ENCODE measurements around the gene MCM8. TPM values are rescaled to one million over a fixed set of nuclear protein-coding genes. Genes with fewer than 3 reads are reported as not detected.

The MCM8 gene
- total RNA-seq, 1 experiment from 2014 or later: 28.0 TPM

GRCh38 chr20:5932796-5933195, 17.7 kb upstream of the MCM8 start:
- Mint-ChIP-seq H3K27me3 (ENCODE audit: low read depth) (peaks cover 8% of the 10 kb centered on the region), H3K4me3 (no peak overlapping the region), H3K9me3 (no peaks in the 10 kb centered on the region), H3K4me1 (no peaks in the 10 kb centered on the region), H3K36me3 (peaks cover 2% of the 10 kb centered on the region; the same call in 1 of the 2 replicates), H3K27ac (no peak overlapping the region)
- ATAC-seq: no peak
- TF ChIP-seq USF1 (CRISPR knock-in tag; IDR thresholded peaks at IDR 0.05) (no peak), ESRRA (CRISPR knock-in tag; IDR thresholded peaks at IDR 0.05; ENCODE audit: borderline replicate concordance) (no peak), ZNF281 (CRISPR knock-in tag; IDR thresholded peaks at IDR 0.05) (no peak), ZNF263 (CRISPR knock-in tag; IDR thresholded peaks at IDR 0.05; ENCODE audit: low read depth) (no peak), ZNF423 (CRISPR knock-in tag; IDR thresholded peaks at IDR 0.05) (no peak), HMGA2 (CRISPR knock-in tag; IDR thresholded peaks at IDR 0.05) (no peak), EMX1 (CRISPR knock-in tag; IDR thresholded peaks at IDR 0.05) (no peak), CBFB (CRISPR knock-in tag; IDR thresholded peaks at IDR 0.05; ENCODE audit: low read depth) (no peak), MAX (CRISPR knock-in tag; IDR thresholded peaks at IDR 0.05) (no peak), ZNF317 (CRISPR knock-in tag; IDR thresholded peaks at IDR 0.05; ENCODE audit: borderline replicate concordance, low read depth) (no peak), KAT7 (CRISPR knock-in tag; IDR thresholded peaks at IDR 0.05; ENCODE audit: borderline replicate concordance) (no peak), ZNF532 (CRISPR knock-in tag; IDR thresholded peaks at IDR 0.05; ENCODE audit: borderline replicate concordance) (no peak), FOXP1 (CRISPR knock-in tag; IDR thresholded peaks at IDR 0.05; ENCODE audit: borderline replicate concordance) (no peak), ARID4B (CRISPR knock-in tag; IDR thresholded peaks at IDR 0.05; ENCODE audit: borderline replicate concordance) (no peak), GTF2I (CRISPR knock-in tag; conservative IDR thresholded peaks at IDR 0.05) (no peak), ATF1 (CRISPR knock-in tag; IDR thresholded peaks at IDR 0.05) (no peak), NFYB (CRISPR knock-in tag; conservative IDR thresholded peaks at IDR 0.05; ENCODE audit: low read depth) (no peak), OVOL2 (CRISPR knock-in tag; IDR thresholded peaks at IDR 0.05; ENCODE audit: borderline replicate concordance) (no peak)
- CTCF ChIA-PET: interaction anchor here (0.6 to 4.2 kb wide), 3 partner anchors 108 to 404 kb away, joined by 3 to 37 read pairs (median 3); no protein-coding TSS in a partner anchor
- no peak for DNase-seq (ENCODE audit: low spot score)
- POLR2A ChIA-PET: no interaction called here
